Right ventricle myocardium superior (tissue), 1 donor: ENCODE measurements around the gene BCL2L2. TPM values are rescaled to one million over a fixed set of nuclear protein-coding genes. Genes with fewer than 3 reads are reported as not detected.
"Not testable (repeated sequence)": the region's sequence is repeated elsewhere in the genome, so short reads cannot be mapped to it uniquely, and the experiment has no call there.

Experiments
- ATAC-seq: fragments of 200-7000 bp; cut with Tn5 transposase; one replicate; pipeline ENCODE4 v1.9.1; 2020; ENCODE audit warnings: mild to moderate bottlenecking; ENCODE audit not compliant: poor library complexity
- DNase-seq: peaks from one replicate; pipeline ENCODE4 v3.0.0-alpha.2; 2020
- intact Hi-C: fragments of 100-400 bp; cut with DNase I; formaldehyde crosslinking; loops from one replicate; pipeline ENCODE4 v1.11.2; 2022
- long read RNA-seq: library from polyadenylated mRNA; unstranded; transcript quantifications from one replicate; pipeline ENCODE4 v2.0.0, GENCODE V29; 2021
- total RNA-seq: library from RNA; stranded (reverse); fragmentation: NEBNext Ultra II Directional; extraction: Animal tissue kit (Norgen Biotek cat#: 25700); gene quantifications from one replicate; pipeline ENCODE4 v1.2.1, GENCODE V29; 2021
- donor health status: DM: no; HTN: yes; CAD: no; lungs with severe emphysema.

The BCL2L2 gene, protein sequence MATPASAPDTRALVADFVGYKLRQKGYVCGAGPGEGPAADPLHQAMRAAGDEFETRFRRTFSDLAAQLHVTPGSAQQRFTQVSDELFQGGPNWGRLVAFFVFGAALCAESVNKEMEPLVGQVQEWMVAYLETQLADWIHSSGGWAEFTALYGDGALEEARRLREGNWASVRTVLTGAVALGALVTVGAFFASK
- total RNA-seq = 37.3 TPM
- long read RNA-seq, transcript BCL2L2-201 (4 exons, 3,605 nt) = major isoform, 16 of 18 reads
- long read RNA-seq, partial matches to known transcripts = 2 of 18 reads
- long read RNA-seq, other reads (novel, unspliced or antisense) = 0 of 18 reads

DNA sequence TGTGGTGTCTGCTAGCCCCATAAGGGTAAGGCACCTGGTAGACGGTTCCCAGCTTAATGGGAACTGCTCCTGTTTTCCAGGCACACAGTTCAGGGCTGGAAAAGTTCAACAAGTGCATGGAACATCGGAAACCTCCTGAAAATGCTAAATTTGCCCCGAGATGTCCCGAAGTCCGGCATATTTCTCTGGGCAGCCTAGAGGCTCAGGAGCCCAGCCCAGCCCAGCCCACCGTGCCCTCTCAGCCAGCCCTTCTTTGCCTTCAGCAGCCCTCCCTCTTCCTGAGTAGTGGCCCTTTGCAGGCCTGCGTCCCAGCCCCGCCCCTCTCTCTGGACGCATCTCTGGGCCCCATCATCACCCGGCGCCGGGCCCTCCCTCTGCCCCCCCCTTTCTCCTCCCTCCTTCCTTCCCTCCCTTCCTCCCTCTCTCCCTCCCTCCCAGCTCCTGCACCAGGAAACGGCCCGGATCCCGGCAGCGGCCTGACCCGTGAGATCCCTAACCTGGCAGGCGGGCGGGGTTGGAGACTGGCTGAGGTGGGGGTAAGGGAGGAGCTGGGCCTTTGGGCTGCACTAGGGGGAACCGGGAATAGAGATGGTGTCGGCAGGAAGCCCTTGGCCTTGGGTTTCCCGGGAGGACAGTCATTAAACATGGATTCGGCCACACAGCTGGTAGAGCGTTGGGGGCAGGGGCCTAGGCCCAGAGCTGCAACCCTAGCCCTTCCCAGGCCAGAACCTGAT lies at the start of gene BCL2L2:
Gene BCL2L2 (plus strand): TSS at position 422 of the 734 bp plus-strand sequence. CDS start 935 bp downstream, outside the sequence.
- intact Hi-C loops = no loop called here
- DNase-seq = peak; percentile 96
- peak; percentile 70 for ATAC-seq

DNA sequence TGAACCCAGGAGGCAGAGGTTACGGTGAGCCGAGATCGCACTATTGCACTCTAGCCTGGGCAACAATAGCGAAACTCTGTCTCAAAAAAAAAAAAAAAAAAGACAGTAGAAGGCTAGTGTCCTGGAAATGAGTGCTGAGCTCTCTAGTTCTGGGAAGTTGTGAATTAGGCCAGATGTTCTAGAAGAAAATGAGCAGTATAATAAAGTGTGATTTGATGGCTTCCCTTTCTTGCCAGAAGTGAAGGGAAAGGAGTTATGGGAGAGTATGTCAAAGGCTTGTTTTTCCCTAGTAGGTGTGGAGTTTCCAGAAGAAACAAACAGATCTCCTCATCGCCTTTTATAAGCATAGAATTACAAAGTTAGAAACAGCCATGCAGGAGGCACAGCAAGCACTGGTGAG lies 48.4 kb upstream of the BCL2L2 start:
- no peak for ATAC-seq
- intact Hi-C loops = no loop called here

DNA sequence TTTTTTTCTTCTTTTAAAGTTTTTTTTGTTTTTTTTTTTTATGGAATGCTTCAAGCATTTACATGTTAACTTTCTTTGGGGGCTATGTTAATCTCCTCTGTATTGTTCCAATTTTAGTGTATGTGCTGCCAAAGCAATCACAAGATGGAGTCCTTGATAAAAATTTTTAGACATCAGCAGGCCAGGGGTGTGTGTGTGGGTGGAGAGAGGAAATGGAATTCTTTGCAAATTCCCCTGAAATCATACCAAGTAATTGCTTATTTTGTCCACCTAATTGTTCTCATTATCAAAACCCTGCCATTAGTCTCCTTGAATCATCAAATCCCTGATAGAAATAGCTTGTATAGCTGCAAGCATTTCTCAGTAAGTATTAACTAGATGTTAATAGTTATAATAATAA lies 47.2 kb upstream of the BCL2L2 start:
- DNase-seq = no peak
- no peak for ATAC-seq
- intact Hi-C loops = no loop called here

More for the DNA sequence above, 48.4 kb upstream of the BCL2L2 start:
- DNase-seq = no peak

DNA sequence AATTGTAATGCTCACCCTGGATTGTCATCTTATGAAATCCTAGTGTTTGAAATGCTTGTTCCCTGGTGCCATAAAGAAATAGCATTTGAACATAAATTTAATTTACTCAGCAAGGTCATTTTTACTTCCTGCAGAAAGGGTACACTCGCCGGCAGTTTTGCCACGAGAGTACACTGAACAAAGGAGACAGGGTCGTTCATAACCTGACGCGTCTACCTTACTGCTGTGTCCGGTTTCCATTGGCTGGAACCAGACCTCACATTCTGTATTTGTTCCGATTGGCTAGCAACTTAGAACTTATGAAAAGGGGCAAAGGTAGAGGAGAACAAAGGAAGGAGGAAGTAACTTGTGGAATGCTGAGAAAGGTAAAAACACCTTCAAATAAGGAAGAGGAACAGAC lies 45.8 kb upstream of the BCL2L2 start:
- not testable (repeated sequence) for ATAC-seq, DNase-seq
- intact Hi-C loops = loop anchor here (10.0 kb wide), 2 partner anchors 114 to 304 kb away; partner anchors contain the start of genes AP1G2, CMTM5 and IL25

DNA sequence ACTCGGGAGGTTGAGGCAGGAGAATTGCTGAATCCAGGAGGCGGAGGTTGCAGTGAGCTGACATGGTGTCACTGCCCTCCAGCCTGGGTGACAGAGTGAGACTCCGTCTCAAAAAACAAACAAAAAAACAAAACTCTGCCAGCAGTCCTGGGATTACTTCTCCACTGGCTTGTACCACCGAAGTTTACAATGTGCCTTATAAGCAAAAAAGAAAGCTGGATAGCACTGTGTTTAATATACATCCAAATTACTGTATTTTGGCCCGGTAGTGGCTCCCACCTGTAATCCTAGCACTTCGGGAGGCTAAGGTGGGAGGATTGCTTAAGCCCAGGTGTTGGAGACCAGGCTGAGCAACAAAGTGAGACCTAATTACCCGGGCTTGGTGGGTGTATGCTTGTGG lies 37.4 kb upstream of the BCL2L2 start:
- DNase-seq (no peak), ATAC-seq (no peak)
- intact Hi-C loops = loop anchor here (10.0 kb wide), 2 partner anchors 106 to 296 kb away; partner anchors contain the start of genes AP1G2, CMTM5 and IL25

DNA sequence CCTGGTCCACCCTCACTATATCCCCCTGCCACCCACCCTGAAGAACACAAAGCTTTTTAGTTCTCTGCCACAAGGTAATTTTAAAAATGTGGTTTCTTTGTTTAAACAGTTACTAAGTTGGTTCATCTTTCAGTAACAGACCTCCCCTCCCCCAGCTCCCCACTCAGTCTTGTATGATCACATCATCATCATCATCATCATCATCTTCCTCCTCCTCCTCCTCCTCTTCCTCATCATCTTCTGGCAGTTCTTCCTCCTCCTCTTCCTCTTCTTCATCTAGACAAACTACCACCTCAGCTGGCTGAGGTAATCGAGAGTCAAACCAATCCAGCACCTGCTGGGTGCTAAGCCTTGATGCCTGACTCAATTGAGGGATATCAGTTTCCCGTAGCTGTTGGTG lies 31.2 kb upstream of the BCL2L2 start:
- intact Hi-C loops = no loop called here
- DNase-seq = no peak
- no peak for ATAC-seq

DNA sequence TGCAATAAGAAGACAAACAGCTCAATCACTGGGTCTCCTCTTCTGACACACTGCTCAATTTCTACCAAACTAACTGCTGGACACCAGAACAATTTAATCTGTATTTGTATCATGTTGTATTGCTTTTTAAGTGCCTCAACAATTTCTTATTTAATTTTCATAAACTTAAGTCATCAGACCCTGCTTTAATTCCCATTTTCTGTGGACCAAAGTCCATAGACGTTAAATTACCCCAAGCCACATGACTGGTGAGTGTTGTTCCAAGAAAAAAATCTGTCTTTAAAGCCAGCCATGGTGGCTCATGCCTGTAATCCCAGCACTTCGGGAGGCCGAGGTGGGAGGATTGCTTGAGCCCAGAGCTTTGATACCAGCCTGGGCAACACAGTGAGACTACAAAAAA lies 29.4 kb upstream of the BCL2L2 start:
- DNase-seq = no peak
- ATAC-seq = no peak
- intact Hi-C loops = no loop called here

DNA sequence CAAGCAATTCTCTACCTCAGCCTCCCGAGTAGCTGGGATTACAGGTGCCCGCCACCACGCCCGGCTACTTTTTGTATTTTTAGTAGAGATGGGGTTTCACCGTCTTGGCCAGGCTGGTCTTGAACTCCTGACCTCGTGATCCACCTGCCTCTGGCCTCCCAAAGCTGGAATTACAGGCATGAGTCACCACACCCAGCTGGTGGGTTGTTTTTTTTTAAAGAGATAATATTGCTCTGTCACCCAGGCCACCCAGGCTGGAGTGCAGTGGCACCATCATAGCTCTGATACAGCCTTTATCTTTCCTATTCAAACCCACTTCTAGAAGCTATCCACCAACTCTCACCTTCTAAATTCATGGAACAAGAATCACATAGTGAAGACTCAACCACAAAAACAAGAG lies 28.7 kb upstream of the BCL2L2 start:
- intact Hi-C loops, ATAC-seq, DNase-seq: not testable (repeated sequence)

DNA sequence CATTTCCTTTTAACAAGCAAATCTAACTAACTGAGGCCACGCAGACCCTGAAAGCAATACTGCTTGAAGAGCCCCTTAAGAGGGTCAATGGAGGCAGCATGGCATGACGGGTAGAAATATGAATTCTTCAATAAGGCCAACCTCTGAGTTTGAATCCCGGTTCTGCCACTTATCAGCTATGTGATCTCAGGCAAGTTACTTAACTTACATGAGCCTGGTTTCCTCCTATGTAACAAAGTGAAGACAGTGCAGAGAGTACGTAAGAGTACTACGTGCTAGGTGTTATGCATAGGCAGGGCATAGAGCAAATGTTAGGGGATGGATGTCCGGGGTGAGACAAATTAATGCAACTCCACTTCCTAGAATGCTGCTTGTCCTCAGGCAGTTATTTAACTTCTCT lies 25.4 kb upstream of the BCL2L2 start:
- ATAC-seq (no peak), DNase-seq (no peak)
- intact Hi-C loops = no loop called here

DNA sequence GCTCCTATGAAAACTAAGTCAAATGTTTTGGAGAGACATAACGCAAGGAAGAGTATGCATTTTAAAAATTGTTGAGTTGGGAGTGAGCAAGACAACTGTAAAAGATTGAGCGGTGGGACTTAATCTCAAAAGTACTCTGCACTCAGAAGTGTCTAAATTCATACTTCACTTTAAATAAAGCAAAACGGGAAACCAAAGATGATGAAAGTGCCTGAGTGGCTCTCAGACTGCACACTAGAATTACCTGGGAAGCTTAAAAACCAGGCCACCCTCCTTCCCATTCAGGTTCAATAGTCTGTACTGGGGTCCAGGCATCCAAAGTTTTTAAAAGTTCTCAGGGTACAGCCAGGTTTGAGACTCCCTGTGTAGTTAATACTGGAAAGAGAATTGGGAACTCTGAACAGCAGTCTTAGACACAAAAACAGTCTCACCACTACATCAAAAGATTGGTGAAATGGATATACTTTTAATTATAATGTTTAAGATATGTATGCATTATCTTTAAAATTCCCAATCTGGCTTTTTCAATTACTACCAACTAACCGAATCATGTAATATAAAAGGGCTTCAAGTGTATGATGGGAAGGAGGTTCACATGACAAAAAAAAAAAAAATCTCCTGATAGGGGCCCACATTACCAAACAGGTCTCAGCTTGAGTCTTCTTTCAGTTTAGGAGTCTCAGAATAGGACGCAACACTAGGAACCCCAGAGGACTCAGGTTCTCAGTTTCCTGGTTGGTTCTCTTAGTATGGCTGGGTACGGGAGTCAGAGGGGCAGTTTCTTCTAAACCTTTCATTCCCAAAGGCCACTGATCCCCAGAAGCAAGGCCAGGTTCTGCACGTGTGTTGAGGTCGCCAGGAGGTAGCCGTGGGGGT lies 21.7 kb upstream of the BCL2L2 start:
- intact Hi-C loops = no loop called here
- DNase-seq (no peak), ATAC-seq (peak; percentile 14)

DNA sequence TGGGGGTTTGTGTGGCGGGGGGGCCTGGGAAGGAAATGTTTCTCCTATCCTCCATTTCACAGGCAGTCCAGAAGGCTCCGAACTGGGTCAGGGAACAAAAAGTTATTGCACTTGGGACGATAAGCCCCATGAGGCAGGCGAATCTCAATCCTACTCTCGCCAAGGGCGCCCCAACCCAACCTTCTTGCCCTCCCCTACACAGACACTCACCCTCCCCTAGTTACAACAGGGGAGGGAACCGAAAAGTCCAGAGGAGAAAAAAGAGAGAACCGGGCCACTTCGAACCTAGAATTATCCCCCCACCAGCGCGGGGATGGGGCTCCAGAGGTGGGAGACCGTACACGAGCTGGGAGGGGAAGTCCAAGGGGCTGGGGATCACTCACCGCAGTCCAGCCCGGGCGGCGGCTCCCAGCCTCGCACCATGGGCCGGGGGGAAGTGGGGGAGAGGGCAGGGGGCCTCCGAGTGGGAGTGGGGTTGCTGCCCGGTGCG lies 21.1 kb upstream of the BCL2L2 start:
- intact Hi-C loops = no loop called here
- peak; percentile 49 for ATAC-seq
- no peak for DNase-seq

DNA sequence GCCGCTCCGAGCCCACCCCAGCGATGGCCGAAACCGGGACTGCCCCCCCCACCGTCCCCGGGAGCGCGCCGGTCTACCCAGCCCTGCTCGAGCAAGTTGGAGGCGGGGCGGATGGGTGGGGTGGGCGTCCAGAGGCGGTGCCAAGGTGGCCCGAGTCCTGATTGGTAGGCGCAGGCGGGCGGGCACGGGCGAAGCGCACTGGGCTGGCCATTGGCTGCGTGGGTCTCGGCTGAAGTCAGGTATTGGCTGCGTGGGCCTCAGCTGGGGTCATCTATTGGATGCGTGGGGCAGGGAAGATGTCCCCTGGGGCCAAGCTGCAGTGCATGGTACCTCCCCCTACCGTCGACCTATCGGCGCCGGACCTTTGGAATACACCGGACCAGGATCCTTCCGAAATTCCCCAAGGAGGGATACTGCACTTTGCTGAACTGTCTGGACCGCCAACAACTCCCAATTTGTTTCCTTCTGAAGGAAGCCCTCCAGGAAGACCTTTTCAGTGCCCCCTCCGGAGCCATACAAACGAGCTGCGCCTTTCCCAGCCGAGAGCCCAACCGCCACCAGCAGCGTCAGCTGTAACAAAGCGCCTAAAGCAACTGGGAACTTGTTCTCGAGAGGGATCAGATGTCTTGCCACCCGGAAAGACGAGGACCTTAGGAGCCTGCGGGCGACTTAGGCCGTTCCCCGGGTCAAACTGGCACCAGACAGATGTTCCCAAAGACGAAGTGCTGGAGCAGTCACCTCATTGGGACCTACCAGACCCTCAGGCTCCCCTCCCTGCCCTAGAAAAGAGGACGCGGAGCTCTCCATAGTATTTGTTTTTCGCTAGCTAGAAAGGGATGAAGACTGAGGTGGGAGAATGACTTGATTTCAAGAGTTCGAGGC lies 20.4 kb upstream of the BCL2L2 start, which contains the start of gene HOMEZ:
Gene HOMEZ (minus strand): TSS at position 113 of the 882 bp plus-strand sequence. CDS start 180 bp downstream, outside the sequence.
- DNase-seq (peak; percentile 100), ATAC-seq (peak; percentile 98)
- intact Hi-C loops = no loop called here

DNA sequence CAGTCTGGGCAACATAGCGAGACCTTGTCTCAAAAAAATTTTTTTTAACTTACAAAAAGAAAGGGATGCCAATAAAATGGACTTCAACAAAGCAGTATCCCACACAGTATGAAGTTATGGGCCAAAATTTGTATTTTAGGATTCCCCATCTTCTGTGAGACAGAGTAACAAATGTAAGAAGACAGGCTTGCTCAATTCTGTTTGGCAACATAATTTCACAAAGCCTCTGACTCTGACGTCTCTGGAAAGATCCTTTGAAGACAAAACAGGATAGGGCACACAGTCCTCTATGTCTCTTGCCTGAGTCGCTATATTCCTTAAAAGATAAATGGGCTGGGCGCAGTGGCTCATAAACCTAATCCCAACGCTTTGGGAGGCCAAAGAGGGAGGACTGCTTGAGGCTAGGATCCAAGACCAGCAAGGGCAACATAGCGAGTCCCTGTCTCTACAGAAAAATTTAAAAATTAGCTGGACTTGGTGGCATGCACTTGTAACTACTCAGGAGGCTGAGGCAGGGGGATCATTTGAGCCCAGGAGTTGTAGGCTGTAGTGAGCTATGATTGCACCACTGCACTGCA lies 19.6 kb upstream of the BCL2L2 start:
- ATAC-seq = no peak
- intact Hi-C loops = no loop called here
- DNase-seq = no peak

DNA sequence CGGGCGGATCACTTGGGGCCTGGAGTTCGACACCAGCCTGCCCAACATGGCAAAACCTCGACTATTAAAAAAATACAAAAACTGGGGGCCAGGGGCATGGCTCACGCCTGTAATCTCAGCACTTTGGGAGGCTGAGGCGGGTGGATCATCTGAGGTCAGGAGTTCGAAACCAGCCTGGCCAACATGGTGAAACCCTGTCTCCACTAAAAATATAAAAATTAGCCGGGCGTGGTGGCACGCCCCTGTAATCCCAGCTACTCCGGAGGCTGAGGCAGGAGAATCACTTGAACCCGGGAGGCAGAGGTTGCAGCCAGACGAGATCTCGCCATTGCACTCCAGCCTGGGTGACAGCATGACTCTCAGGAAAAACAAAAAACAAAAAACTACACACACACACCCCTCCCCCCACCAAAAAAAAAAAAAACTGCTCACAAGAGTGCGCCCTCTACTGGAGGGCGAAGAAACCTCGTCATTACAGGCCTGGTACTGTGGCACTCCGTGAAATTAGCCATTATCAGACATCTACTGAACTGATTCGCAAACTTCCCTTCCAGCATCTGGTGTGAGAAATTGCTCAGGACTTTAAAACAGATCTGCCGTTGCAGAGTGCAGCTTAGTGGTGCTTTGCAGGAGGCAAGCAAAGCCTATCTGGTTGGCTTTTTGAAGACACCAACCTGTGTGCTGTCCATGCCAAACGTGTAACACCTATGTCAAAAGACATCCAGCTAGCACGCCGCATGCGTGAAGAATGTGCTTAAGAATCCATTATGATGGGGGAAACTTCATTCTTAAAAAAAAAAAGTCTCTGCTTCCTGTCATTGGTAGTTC lies 11.7 kb upstream of the BCL2L2 start:
- peak; percentile 72 for ATAC-seq
- intact Hi-C loops = no loop called here
- peak; percentile 50 for DNase-seq

DNA sequence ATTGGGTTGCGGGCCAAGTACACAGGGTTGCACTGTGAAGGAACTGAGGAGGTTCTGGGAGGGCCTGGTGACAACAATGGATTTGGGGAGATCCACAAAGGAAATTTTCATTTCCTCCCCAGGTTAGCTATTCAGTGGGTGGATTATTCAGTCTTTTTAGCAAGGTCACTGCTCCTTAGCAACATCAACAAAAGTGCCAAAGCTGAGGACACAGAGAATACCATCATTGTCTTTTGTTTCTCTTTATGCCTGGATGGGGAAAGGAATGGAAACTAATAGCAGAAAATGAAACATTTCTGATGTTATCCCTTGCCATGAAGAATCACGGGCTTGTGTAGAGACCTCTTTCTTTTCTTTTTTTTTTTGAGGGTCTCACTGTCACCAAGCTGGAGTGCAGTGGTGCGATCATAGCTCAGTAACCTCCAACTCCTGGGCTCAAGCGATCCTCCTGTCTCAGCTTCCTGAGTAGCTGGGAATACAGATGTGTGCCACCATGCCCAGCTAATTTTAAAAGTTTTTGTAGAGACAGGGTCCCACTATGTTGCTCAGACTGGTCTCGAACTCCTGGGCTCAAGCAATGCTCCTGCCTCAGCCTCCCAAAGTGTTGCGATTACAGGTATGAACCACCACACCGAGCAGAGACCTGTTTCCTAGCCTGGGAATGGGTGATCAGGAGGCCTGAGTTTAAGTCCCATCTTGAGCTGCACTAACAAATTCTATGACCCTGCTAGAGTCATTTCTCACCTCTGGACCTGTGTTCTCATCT lies 10.4 kb upstream of the BCL2L2 start:
- DNase-seq = no peak
- ATAC-seq = no peak
- intact Hi-C loops = loop anchor here (2.0 kb wide), 1 partner anchor 31 kb away; no protein-coding TSS in a partner anchor

DNA sequence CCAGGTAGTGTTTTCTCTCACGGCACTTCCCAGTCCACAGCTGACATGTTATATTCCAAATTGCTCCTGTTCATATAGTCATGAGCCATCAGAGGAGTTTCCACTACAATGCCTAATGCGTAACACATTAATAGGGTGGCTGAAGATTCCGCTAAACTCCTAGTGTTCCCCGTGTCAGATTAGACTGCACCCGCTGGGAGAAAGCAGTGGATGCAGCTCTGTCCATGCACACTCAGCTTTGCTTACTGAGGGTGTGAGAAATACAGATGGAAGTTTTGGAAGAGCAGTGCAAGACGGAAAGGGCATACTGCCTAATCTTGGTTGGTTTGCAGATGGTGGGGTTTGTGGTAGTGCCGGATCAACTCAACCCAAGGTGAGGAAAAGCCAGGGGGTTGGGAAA lies 9.5 kb upstream of the BCL2L2 start:
- intact Hi-C loops = loop anchor here (2.0 kb wide), 1 partner anchor 32 kb away; no protein-coding TSS in a partner anchor
- no peak for ATAC-seq

More for the DNA sequence above, 9.5 kb upstream of the BCL2L2 start:
- no peak for DNase-seq
